MCF 10A (cell line): ENCODE results near the gene ACKR4. TPM values are rescaled to one million over a fixed set of nuclear protein-coding genes. Genes with fewer than 3 reads are reported as not detected.

ENCODE experiments used
- BruUV-seq: library from RNA; stranded (reverse); fragments of 400-500 nt; replicated peaks from 2 replicates; lab custom pipeline; 2021; lab: Mats Ljungman, UMichigan
- CTCF ChIA-PET: fragments of 300-600 bp; sonication (Branson Sonifier 250); formaldehyde crosslinking; extraction: SDS; loops from one replicate; lab custom pipeline; 2021; ENCODE audit warnings: antibody characterized with exemption, inconsistent platforms; lab: Yijun Ruan, JAX
- POLR2A ChIA-PET: fragments of 300-600, 350-650 bp; sonication (Branson Sonifier 250); formaldehyde crosslinking; extraction: SDS; loops from one replicate; lab custom pipeline; 2020; ENCODE audit warnings: antibody characterized with exemption, inconsistent platforms; lab: Yijun Ruan, JAX
- DNase-seq: peaks from one replicate; pipeline ENCODE4 v3.0.0-alpha.2; 2018; ENCODE audit not compliant: unreplicated experiment
- H3K27ac Mint-ChIP-seq: one replicate; pipeline ENCODE4 v1.8.0; 2022; ENCODE audit warnings: mild to moderate bottlenecking, low read depth, mixed read lengths; ENCODE audit not compliant: unreplicated experiment
- H3K27me3 Mint-ChIP-seq: one replicate; pipeline ENCODE4 v1.8.0; 2022; ENCODE audit warnings: mixed read lengths; ENCODE audit not compliant: insufficient read depth, unreplicated experiment
- H3K36me3 Mint-ChIP-seq: one replicate; pipeline ENCODE4 v1.8.0; 2022; ENCODE audit warnings: mild to moderate bottlenecking, moderate library complexity, mixed read lengths; ENCODE audit not compliant: insufficient read depth, unreplicated experiment
- H3K4me1 Mint-ChIP-seq: one replicate; pipeline ENCODE4 v1.8.0; 2022; ENCODE audit warnings: mixed read lengths; ENCODE audit not compliant: insufficient read depth, unreplicated experiment
- H3K4me3 Mint-ChIP-seq: one replicate; pipeline ENCODE4 v1.8.0; 2022; ENCODE audit warnings: mild to moderate bottlenecking, moderate library complexity, mixed read lengths; ENCODE audit not compliant: unreplicated experiment
- H3K9me3 Mint-ChIP-seq: one replicate; pipeline ENCODE4 v1.8.0; 2022; ENCODE audit warnings: mixed read lengths; ENCODE audit not compliant: unreplicated experiment
- CTCF ChIP-seq: fragments of 200-600 bp; IDR thresholded peaks from one replicate; pipeline ENCODE4 v1.8.0; 2022; ENCODE audit warnings: antibody characterized with exemption, mild to moderate bottlenecking; ENCODE audit not compliant: unreplicated experiment
- intact Hi-C: fragments of 100-400 bp; cut with micrococcal nuclease; formaldehyde crosslinking; loops from 2 replicates; pipeline ENCODE4 v1.14.1; 2022
- total RNA-seq: library from RNA; stranded (reverse); gene quantifications from 2 replicates; pipeline ENCODE4 v1.2.3, GENCODE V29; 2022

The ACKR4 gene
- total RNA-seq, 1 experiment from 2014 or later = not detected

- ChIA-PET POLR2A (no interaction called here), CTCF (interaction anchor here (0.6 to 2.8 kb wide), 3 partner anchors 14 to 139 kb away, joined by 3 to 6 read pairs (median 6); no protein-coding TSS in a partner anchor)
- intact Hi-C loops = no loop called here
- no peaks in the 10 kb centered on the region for H3K4me1 Mint-ChIP-seq
- no peaks in the 10 kb centered on the region for H3K27me3 Mint-ChIP-seq
- no TSS peak for BruUV-seq
- peaks cover 7% of the 10 kb centered on the region for H3K9me3 Mint-ChIP-seq
- no peak overlapping the region for H3K27ac Mint-ChIP-seq
- peaks cover 28% of the 10 kb centered on the region for H3K36me3 Mint-ChIP-seq
- DNase-seq = no peak
- no peak overlapping the region for H3K4me3 Mint-ChIP-seq
- no peak for TF ChIP-seq CTCF
Measured at GRCh38 chr3:132568422-132568821, 28.6 kb upstream of the ACKR4 start.

DNA sequence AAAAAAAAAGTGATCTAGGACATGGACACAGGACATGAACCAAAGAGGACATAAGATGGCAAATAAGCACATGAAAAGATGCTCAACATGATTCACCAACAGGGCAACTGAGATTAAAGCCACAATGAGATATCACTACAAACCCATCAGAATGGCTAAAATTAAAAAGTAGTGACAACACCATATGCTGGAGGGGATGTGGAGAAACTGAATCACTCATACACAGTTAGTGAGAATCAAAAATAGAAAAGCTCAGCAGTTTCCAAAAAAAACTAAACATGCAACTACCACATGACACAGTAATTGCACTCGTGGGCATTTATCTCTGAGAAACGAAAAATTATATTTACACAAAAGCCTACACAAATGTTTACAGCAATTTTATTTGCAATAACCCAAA is 27.9 kb upstream of the ACKR4 start:
- CTCF ChIA-PET = interaction anchor here (0.6 kb wide), 1 partner anchor 140 kb away, joined by 3 read pairs; no protein-coding TSS in a partner anchor

DNA sequence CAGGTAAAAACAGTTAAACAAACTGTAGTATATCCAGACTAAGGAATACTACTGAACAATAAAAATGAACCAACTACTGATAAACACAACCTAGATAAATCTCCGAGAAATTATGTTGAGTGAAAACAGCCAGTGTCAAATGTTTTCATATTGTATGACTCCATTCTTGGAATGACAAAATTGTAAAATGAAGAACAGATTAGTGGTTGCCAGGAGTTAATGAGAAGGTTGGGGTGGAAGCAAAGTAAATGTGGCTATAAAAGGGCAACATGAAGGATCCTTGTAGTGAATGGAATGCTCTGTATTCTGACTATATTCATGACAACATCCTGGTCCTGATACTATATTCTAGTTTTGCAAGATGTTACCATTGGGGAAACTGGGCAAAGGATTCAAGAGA is 27.5 kb upstream of the ACKR4 start:
- BruUV-seq = no TSS peak
- no peak overlapping the region for H3K4me3 Mint-ChIP-seq
- peaks cover 7% of the 10 kb centered on the region for H3K9me3 Mint-ChIP-seq
- CTCF ChIA-PET = no interaction called here
- POLR2A ChIA-PET = no interaction called here
- no peaks in the 10 kb centered on the region for H3K27me3 Mint-ChIP-seq
- H3K36me3 Mint-ChIP-seq = peaks cover 25% of the 10 kb centered on the region
- no peak for TF ChIP-seq CTCF
- no peaks in the 10 kb centered on the region for H3K4me1 Mint-ChIP-seq
- DNase-seq = no peak
- intact Hi-C loops = no loop called here
- no peak overlapping the region for H3K27ac Mint-ChIP-seq

More for the DNA sequence above, 27.9 kb upstream of the ACKR4 start:
- Mint-ChIP-seq H3K4me1 (no peaks in the 10 kb centered on the region), H3K27ac (no peak overlapping the region), H3K9me3 (peaks cover 7% of the 10 kb centered on the region), H3K36me3 (peaks cover 24% of the 10 kb centered on the region), H3K27me3 (no peaks in the 10 kb centered on the region), H3K4me3 (no peak overlapping the region)
- BruUV-seq = no TSS peak
- no peak for DNase-seq
- intact Hi-C loops = no loop called here
- TF ChIP-seq CTCF = no peak
- POLR2A ChIA-PET = no interaction called here

- CTCF ChIA-PET = no interaction called here
- peaks cover 7% of the 10 kb centered on the region for H3K9me3 Mint-ChIP-seq
- DNase-seq = no peak
- TF ChIP-seq CTCF = no peak
- H3K36me3 Mint-ChIP-seq = peaks cover 30% of the 10 kb centered on the region
- POLR2A ChIA-PET = no interaction called here
- intact Hi-C loops = no loop called here
- H3K27ac Mint-ChIP-seq = no peak overlapping the region
- BruUV-seq = no TSS peak
- no peaks in the 10 kb centered on the region for H3K27me3 Mint-ChIP-seq
- H3K4me1 Mint-ChIP-seq = no peaks in the 10 kb centered on the region
- no peak overlapping the region for H3K4me3 Mint-ChIP-seq
Measured at GRCh38 chr3:132570016-132570415, 27.1 kb upstream of the ACKR4 start.
